NOMO-1 treated with dmso at 0.1 percent for 144 hours (cell line): ENCODE data around the gene SBNO2.
"Not testable (repeated sequence)": the region's sequence is repeated elsewhere in the genome, so short reads cannot be mapped to it uniquely, and the experiment has no call there.

Experiments used
- DNase-seq: peaks from one replicate; lab custom pipeline; 2025; ENCODE audit not compliant: unreplicated experiment; lab: John Stamatoyannopoulos, UW

The SBNO2 gene

GRCh38 chr19:1206864-1207450 is 32.9 kb upstream of the SBNO2 start:
- peak; percentile 38 for DNase-seq

- DNase-seq = no peak
Observed at GRCh38 chr19:1206150-1206863, 32.2 kb upstream of the SBNO2 start.

GRCh38 chr19:1205114-1206099 is 31.3 kb upstream of the SBNO2 start, which contains the start of gene STK11:
Gene STK11 (plus strand): TSS chr19:1205778. CDS start chr19:1206914, 1,136 bp downstream.
- DNase-seq = peak; percentile 98

- DNase-seq = not testable (repeated sequence)
Observed at GRCh38 chr19:1200614-1201013, 26.5 kb upstream of the SBNO2 start.

- no peak for DNase-seq
Observed at GRCh38 chr19:1199531-1199930, 25.5 kb upstream of the SBNO2 start.

GRCh38 chr19:1189419-1189818 is 15.4 kb upstream of the SBNO2 start:
- DNase-seq = no peak

GRCh38 chr19:1183543-1184172 is 9.6 kb upstream of the SBNO2 start:
- DNase-seq = no peak

GRCh38 chr19:1182727-1183126 is 8.7 kb upstream of the SBNO2 start:
- DNase-seq = no peak

GRCh38 chr19:1182068-1182467 is 8.0 kb upstream of the SBNO2 start:
- DNase-seq = no peak

- no peak for DNase-seq
Observed at GRCh38 chr19:1181606-1182005, 7.5 kb upstream of the SBNO2 start.

- peak; percentile 79 for DNase-seq
Observed at GRCh38 chr19:1177322-1178114, 3.5 kb upstream of the SBNO2 start.

GRCh38 chr19:1173159-1173844 is 766 bp downstream of the SBNO2 start:
- no peak for DNase-seq

- no peak for DNase-seq
Observed at GRCh38 chr19:1172353-1173158, 1.5 kb downstream of the SBNO2 start.

- no peak for DNase-seq
Observed at GRCh38 chr19:1171755-1172352, 2.2 kb downstream of the SBNO2 start.

GRCh38 chr19:1170938-1171754 is 2.9 kb downstream of the SBNO2 start:
- no peak for DNase-seq

- DNase-seq = no peak
Observed at GRCh38 chr19:1169921-1170885, 3.9 kb downstream of the SBNO2 start.

- no peak for DNase-seq
Observed at GRCh38 chr19:1169411-1169791, 4.7 kb downstream of the SBNO2 start.
